DOHH2 (cell line): ENCODE measurements around the gene NAB2.

Source experiments
- H3F3A ChIP-seq: fragments of 200-600 bp; sonication (generic), shearing (Covaris generic); 2 replicates; pipeline ENCODE4 v1.6.0; 2016; ENCODE audit warnings: antibody characterized with exemption, mild to moderate bottlenecking; ENCODE audit not compliant: control insufficient read depth, insufficient read depth
- H3K27ac ChIP-seq: fragments of 200-600 bp; sonication (generic); 2 replicates; pipeline ENCODE4 v1.5.1; 2014; ENCODE audit warnings: low read depth, mild to moderate bottlenecking, low read length, moderate library complexity
- H3K27me3 ChIP-seq: fragments of 200-600 bp; sonication (generic); 2 replicates; pipeline ENCODE4 v1.6.1; 2014; ENCODE audit warnings: mild to moderate bottlenecking, low read length, mixed read lengths; ENCODE audit not compliant: control insufficient read depth
- H3K36me3 ChIP-seq: fragments of 200-600 bp; sonication (generic); 2 replicates; pipeline ENCODE4 v1.6.1; 2014; ENCODE audit warnings: mild to moderate bottlenecking, low read length, moderate library complexity, mixed read lengths; ENCODE audit not compliant: control insufficient read depth
- H3K4me1 ChIP-seq: fragments of 200-600 bp; sonication (generic); 2 replicates; pipeline ENCODE4 v1.6.1; 2014; ENCODE audit warnings: mild to moderate bottlenecking, low read length, mixed read lengths; ENCODE audit not compliant: control insufficient read depth
- H3K4me2 ChIP-seq: fragments of 200-600 bp; sonication (generic); 2 replicates; pipeline ENCODE4 v1.6.0; 2014; ENCODE audit warnings: mild to moderate bottlenecking, low read length, moderate library complexity
- H3K4me3 ChIP-seq: fragments of 200-600 bp; sonication (generic); 2 replicates; pipeline ENCODE4 v1.5.1; 2014; ENCODE audit warnings: mild to moderate bottlenecking, low read length, mixed read lengths
- H3K79me2 ChIP-seq: fragments of 200-600 bp; sonication (generic); 2 replicates; pipeline ENCODE4 v1.6.1; 2014; ENCODE audit warnings: mild to moderate bottlenecking, low read length, mixed read lengths; ENCODE audit not compliant: control insufficient read depth
- H3K9me2 ChIP-seq: fragments of 200-600 bp; sonication (generic); replicated peaks from 2 replicates; pipeline ENCODE4 v1.6.1; 2014; ENCODE audit warnings: mild to moderate bottlenecking, low read length, mixed read lengths; ENCODE audit not compliant: control insufficient read depth
- H3K9me3 ChIP-seq: fragments of 200-600 bp; sonication (generic); 2 replicates; pipeline ENCODE4 v1.6.1; 2014; ENCODE audit warnings: antibody characterized with exemption, low read length, mixed read lengths; ENCODE audit not compliant: control insufficient read depth, insufficient read depth
- H4K20me1 ChIP-seq: fragments of 200-600 bp; sonication (generic); 2 replicates; pipeline ENCODE4 v1.6.0; 2014; ENCODE audit warnings: low read depth, mild to moderate bottlenecking, antibody characterized with exemption, low read length, moderate library complexity; ENCODE audit not compliant: control insufficient read depth, insufficient read depth
- EZH2phosphoT487 ChIP-seq: fragments of 200-600 bp; sonication (generic); IDR thresholded peaks from 2 replicates; pipeline ENCODE4 v1.6.1; 2017; ENCODE audit warnings: borderline replicate concordance, mild to moderate bottlenecking, antibody characterized with exemption, low read length, moderate library complexity, mixed read lengths
- TF ChIP-seq, protein P1 (sequence below): fragments of 200-600 bp; sonication (generic); IDR thresholded peaks from one replicate; pipeline ENCODE4 v1.5.1; 2014; ENCODE audit warnings: antibody characterized with exemption, mild to moderate bottlenecking, low read depth, low read length; ENCODE audit not compliant: poor library complexity, severe bottlenecking

NAB2 gene

DNA sequence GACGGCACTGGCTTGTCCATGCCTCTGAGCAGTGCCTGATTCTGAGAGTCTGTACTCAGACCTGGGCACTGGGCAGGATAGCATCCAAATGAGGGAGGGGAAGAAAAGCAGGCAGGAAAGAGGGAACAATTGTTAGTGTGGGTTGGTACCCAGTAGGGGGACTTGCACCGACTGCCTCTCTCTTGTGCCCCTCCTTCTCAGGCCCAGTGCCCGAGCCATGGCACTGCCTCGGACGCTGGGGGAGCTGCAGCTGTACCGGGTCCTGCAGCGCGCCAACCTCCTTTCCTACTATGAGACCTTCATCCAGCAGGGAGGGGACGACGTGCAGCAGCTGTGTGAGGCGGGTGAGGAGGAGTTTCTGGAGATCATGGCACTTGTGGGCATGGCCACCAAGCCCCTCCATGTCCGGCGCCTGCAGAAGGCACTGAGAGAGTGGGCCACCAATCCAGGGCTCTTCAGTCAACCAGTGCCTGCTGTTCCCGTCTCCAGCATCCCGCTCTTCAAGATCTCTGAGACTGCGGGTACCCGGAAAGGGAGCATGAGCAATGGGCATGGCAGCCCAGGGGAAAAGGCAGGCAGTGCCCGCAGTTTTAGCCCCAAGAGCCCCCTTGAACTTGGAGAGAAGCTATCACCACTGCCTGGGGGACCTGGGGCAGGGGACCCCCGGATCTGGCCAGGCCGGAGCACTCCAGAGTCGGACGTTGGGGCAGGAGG, 2.2 kb downstream of the NAB2 start:
- H3K4me2 ChIP-seq, result no peak overlapping the region
- H3K9me3 ChIP-seq, result no peaks in the 10 kb centered on the region
- peaks cover 9% of the 10 kb centered on the region for H3K79me2 ChIP-seq
- no peak overlapping the region for H3K4me3 ChIP-seq
- H3F3A ChIP-seq, result peaks cover 26% of the 10 kb centered on the region
- no peak overlapping the region for H3K27ac ChIP-seq
- peaks cover 46% of the 10 kb centered on the region for H3K4me1 ChIP-seq
- H3K36me3 ChIP-seq, result peaks cover 21% of the 10 kb centered on the region
- H4K20me1 ChIP-seq, result no peaks in the 10 kb centered on the region
- H3K9me2 ChIP-seq, result no peaks in the 10 kb centered on the region
- no peaks in the 10 kb centered on the region for H3K27me3 ChIP-seq
- TF ChIP-seq EZH2phosphoT487, result no peak
- TF ChIP-seq, protein P1, sequence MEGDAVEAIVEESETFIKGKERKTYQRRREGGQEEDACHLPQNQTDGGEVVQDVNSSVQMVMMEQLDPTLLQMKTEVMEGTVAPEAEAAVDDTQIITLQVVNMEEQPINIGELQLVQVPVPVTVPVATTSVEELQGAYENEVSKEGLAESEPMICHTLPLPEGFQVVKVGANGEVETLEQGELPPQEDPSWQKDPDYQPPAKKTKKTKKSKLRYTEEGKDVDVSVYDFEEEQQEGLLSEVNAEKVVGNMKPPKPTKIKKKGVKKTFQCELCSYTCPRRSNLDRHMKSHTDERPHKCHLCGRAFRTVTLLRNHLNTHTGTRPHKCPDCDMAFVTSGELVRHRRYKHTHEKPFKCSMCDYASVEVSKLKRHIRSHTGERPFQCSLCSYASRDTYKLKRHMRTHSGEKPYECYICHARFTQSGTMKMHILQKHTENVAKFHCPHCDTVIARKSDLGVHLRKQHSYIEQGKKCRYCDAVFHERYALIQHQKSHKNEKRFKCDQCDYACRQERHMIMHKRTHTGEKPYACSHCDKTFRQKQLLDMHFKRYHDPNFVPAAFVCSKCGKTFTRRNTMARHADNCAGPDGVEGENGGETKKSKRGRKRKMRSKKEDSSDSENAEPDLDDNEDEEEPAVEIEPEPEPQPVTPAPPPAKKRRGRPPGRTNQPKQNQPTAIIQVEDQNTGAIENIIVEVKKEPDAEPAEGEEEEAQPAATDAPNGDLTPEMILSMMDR, result no peak

DNA sequence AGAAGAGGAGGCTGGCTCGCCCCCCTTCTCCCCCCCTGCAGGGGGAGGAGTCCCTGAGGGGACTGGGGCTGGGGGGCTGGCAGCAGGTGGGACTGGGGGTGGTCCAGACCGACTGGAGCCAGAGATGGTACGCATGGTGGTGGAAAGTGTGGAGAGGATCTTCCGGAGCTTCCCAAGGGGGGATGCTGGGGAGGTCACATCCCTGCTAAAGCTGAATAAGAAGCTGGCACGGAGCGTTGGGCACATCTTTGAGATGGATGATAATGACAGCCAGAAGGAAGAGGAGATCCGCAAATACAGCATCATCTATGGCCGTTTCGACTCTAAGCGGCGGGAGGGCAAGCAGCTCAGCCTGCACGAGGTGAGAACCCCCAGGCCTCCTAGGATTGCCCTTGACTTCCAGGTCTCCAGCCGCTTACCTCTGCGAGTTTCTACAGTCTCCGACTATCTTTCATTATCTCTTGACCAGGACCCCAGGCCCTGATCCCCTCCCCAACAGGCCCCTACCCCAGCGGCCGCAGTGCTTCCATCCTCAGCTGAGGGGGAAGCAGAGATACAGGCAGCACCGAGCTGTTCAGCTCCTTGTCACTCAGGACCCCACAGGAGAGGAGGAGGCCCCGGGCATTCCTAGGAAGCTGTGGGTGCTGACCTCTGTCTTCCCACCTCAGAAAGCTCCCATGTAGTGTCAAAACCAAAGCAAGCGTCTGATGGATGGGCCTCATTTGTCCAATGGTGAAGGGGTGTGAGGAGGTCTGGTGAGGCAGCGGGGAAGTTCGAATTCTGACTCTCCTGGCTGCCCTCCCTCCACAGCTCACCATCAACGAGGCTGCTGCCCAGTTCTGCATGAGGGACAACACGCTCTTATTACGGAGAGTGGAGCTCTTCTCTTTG, 3.0 kb downstream of the NAB2 start:
- TF ChIP-seq, protein P1, result no peak
- no peak for TF ChIP-seq EZH2phosphoT487
- Histone ChIP-seq H3K79me2 (peaks cover 9% of the 10 kb centered on the region), H3K9me3 (no peaks in the 10 kb centered on the region), H3F3A (peaks cover 25% of the 10 kb centered on the region), H3K4me3 (no peak overlapping the region), H3K27me3 (no peaks in the 10 kb centered on the region), H3K36me3 (peaks cover 29% of the 10 kb centered on the region), H4K20me1 (no peaks in the 10 kb centered on the region), H3K4me1 (peaks cover 38% of the 10 kb centered on the region), H3K27ac (no peak overlapping the region), H3K4me2 (no peak overlapping the region), H3K9me2 (no peaks in the 10 kb centered on the region)

DNA sequence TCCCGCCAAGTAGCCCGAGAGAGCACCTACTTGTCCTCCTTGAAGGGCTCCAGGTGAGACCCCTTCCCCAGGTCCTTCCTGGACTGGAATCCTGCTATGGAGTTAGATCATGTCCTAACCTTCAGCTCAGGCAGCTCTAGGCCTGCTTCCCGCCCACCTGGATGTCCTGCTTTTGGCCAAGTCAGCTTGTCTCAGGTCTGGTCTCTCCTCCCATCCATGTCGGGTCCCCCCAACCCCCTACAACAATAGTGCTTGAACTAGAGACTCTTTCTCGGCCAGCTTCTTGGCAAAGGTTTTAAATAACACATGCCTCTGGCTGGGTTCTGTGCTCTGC, 3.6 kb downstream of the NAB2 start:
- Histone ChIP-seq H3K9me3 (no peaks in the 10 kb centered on the region), H3K27me3 (no peaks in the 10 kb centered on the region), H4K20me1 (no peaks in the 10 kb centered on the region), H3K4me3 (no peak overlapping the region), H3K9me2 (no peaks in the 10 kb centered on the region), H3K27ac (no peak overlapping the region), H3K36me3 (peaks cover 35% of the 10 kb centered on the region), H3K4me2 (no peak overlapping the region), H3K4me1 (peaks cover 36% of the 10 kb centered on the region), H3F3A (peaks cover 24% of the 10 kb centered on the region), H3K79me2 (peaks cover 9% of the 10 kb centered on the region)
- no peak for TF ChIP-seq EZH2phosphoT487
- TF ChIP-seq, protein P1, result no peak
